Measurements from ENCODE around the gene MPO. TPM values are rescaled to one million over a fixed set of nuclear protein-coding genes. Genes with fewer than 3 reads are reported as not detected.
A peak's percentile ranks its signal among the peaks of the same experiment; 100 is the strongest.

The MPO gene
- total RNA-seq, 1 experiment from 2014 or later: not detected

DNA sequence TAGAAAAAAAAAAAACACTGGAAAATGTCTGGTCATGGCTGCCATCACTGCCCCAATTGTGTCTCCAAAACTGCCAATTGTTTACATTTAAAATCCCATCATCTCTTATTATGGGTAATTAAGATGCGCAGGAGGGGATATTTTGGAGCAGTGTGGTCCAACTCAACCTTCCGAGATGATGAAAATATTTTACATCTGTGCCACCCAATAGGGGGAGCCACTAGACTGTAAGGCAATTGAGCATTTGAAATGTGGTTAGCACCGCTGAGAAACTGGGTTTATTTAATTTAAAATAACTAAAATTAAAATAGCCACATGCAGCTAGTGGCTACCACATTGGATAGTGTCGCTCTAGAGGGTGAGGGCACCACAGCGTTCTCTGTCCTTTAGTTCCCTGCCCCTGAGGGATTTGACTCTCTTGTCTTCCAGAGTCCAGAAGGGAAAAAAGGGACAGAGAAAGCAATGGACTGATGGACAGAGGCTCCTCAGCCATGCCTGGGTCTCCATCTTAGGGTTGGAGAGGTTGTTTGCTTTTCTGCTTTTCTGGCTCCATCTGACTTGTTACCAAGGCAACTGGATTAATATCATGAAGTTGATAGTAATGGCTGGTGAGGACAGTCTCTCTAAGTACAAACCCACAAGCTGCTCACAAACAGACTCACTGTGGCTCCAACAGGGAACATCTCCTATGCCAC lies 3.5 kb downstream of the MPO start:
- H3K9me3 Mint-ChIP-seq: no peaks in the 10 kb centered on the region
- no peaks in the 10 kb centered on the region for H3K23me2 ChIP-seq (ENCODE audit: insufficient read length, low read depth, low read length, poor library complexity, severe bottlenecking)
- no peaks in the 10 kb centered on the region for H3K4me1 ChIP-seq (ENCODE audit: insufficient read depth, low read length)
- no peak overlapping the region for H2BK12ac ChIP-seq (ENCODE audit: insufficient read length, low read depth, low read length)
- no peak overlapping the region for H4K91ac ChIP-seq (ENCODE audit: insufficient read length, low read depth, low read length)
- H2BK15ac ChIP-seq (ENCODE audit: low read depth, low read length): no peak overlapping the region
- no peak overlapping the region for H2AK5ac ChIP-seq (ENCODE audit: insufficient read length, low read length)
- DNase-seq: no peak
- no peak overlapping the region for H2BK20ac ChIP-seq (ENCODE audit: low read depth, low read length, poor library complexity, severe bottlenecking)
- no peak overlapping the region for H2BK120ac ChIP-seq (ENCODE audit: low read depth, low read length, poor library complexity, severe bottlenecking)
- H3K18ac ChIP-seq (ENCODE audit: insufficient read length, low read depth, low read length): no peak overlapping the region
- peaks cover 15% of the 10 kb centered on the region for H3K27me3 Mint-ChIP-seq (ENCODE audit: low read depth)
- H3K23ac ChIP-seq (ENCODE audit: insufficient read length, low read depth, low read length): no peak overlapping the region
- no peaks in the 10 kb centered on the region for H4K20me1 ChIP-seq (ENCODE audit: control insufficient read depth, insufficient read depth, insufficient read length)
- no peak overlapping the region for H3K4me3 Mint-ChIP-seq
- H3K4me1 Mint-ChIP-seq: peaks cover 4 to 6% of the 10 kb centered on the region in 2 experiments; a peak in 1 of 4 replicates
- H3K14ac ChIP-seq (ENCODE audit: insufficient read depth, low read length): no peak overlapping the region
- no peaks in the 10 kb centered on the region for H3K9me3 ChIP-seq (ENCODE audit: control insufficient read depth, low read depth, low read length)
- no peak overlapping the region for H4K8ac ChIP-seq (replicated peaks; ENCODE audit: insufficient read length, low read depth, low read length)
- no peak overlapping the region for H3K4ac ChIP-seq (ENCODE audit: low read depth, low read length)
- no peak overlapping the region for H3K4me2 ChIP-seq (ENCODE audit: insufficient read depth, insufficient read length, low read length)
- no CpG with 5 or more reads among the region's 5 CpGs for WGBS (ENCODE audit: extremely low coverage, insufficient read length, low lambda C conversion rate)
- no peak overlapping the region for H3K27ac ChIP-seq (ENCODE audit: insufficient read length, low read depth, low read length)
- no peak overlapping the region for H3T11ph ChIP-seq (ENCODE audit: low read length)
- H3K36me3 Mint-ChIP-seq (ENCODE audit: insufficient read depth in 1 of 3, low read depth in 3 of 3): no peaks in the 10 kb centered on the region; a peak in 1 of 7 replicates
- no peak overlapping the region for H2AFZ ChIP-seq (ENCODE audit: low read length)
- TF ChIP-seq, protein P1, sequence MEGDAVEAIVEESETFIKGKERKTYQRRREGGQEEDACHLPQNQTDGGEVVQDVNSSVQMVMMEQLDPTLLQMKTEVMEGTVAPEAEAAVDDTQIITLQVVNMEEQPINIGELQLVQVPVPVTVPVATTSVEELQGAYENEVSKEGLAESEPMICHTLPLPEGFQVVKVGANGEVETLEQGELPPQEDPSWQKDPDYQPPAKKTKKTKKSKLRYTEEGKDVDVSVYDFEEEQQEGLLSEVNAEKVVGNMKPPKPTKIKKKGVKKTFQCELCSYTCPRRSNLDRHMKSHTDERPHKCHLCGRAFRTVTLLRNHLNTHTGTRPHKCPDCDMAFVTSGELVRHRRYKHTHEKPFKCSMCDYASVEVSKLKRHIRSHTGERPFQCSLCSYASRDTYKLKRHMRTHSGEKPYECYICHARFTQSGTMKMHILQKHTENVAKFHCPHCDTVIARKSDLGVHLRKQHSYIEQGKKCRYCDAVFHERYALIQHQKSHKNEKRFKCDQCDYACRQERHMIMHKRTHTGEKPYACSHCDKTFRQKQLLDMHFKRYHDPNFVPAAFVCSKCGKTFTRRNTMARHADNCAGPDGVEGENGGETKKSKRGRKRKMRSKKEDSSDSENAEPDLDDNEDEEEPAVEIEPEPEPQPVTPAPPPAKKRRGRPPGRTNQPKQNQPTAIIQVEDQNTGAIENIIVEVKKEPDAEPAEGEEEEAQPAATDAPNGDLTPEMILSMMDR (conservative IDR thresholded peaks at IDR 0.05): peak; percentile 70
- H2BK5ac ChIP-seq (ENCODE audit: insufficient read length, low read length): no peak overlapping the region
- peak overlapping the region in 1 of 3 experiments; percentile 52; a peak in 1 of 7 replicates for H3K27ac Mint-ChIP-seq
- H3K9ac ChIP-seq (ENCODE audit: extremely low read depth, insufficient read length, low read length): no peak overlapping the region
- H3K79me1 ChIP-seq (ENCODE audit: insufficient read depth, low read depth, low read length, poor library complexity, severe bottlenecking): no peaks in the 10 kb centered on the region
- no peaks in the 10 kb centered on the region for H3K27me3 ChIP-seq (ENCODE audit: insufficient read depth, low read length)
- H3K56ac ChIP-seq (ENCODE audit: insufficient read length, low read depth, low read length): no peak overlapping the region
- H4K5ac ChIP-seq (ENCODE audit: insufficient read length, low read depth, low read length): no peak overlapping the region
- no peaks in the 10 kb centered on the region for H3K79me2 ChIP-seq (ENCODE audit: insufficient read depth, low read length)
